H1 (cell line): ENCODE results near the gene SERPINA12.

ENCODE experiments used
- BRCA1 ChIP-seq: IDR thresholded peaks from 2 replicates; pipeline ENCODE4 v1.6.1; 2012; ENCODE audit warnings: low read depth, low read length, improper control_type of control experiment
- CEBPB ChIP-seq: IDR thresholded peaks from 2 replicates; pipeline ENCODE4 v1.6.1; 2012; ENCODE audit warnings: low read depth, low read length
- EZH2 ChIP-seq: fragments of 200-600 bp; sonication (generic); IDR thresholded peaks from 2 replicates; pipeline ENCODE4 v1.7.1; 2012; ENCODE audit warnings: low read depth, mild to moderate bottlenecking, moderate library complexity, low read length, inconsistent platforms; ENCODE audit not compliant: severe bottlenecking
- HDAC6 ChIP-seq: IDR thresholded peaks from one replicate; pipeline ENCODE4 v1.7.1; 2012; ENCODE audit warnings: low read depth, mild to moderate bottlenecking, inconsistent platforms, low read length, moderate library complexity
- KDM1A ChIP-seq: fragments of 200-600, 300-600 bp; sonication (generic); IDR thresholded peaks from 2 replicates; pipeline ENCODE4 v1.7.1; 2016; ENCODE audit warnings: mild to moderate bottlenecking, low read length, borderline replicate concordance
- PHF8 ChIP-seq: fragments of 200-600 bp; sonication (generic); conservative IDR thresholded peaks from 2 replicates; pipeline ENCODE4 v1.7.1; 2012; ENCODE audit warnings: low read depth, mild to moderate bottlenecking, inconsistent platforms, low read length, moderate library complexity
- POLR2AphosphoS5 ChIP-seq: IDR thresholded peaks from 2 replicates; pipeline ENCODE4 v1.6.1; 2011; ENCODE audit warnings: low read depth, low read length
- SRF ChIP-seq: IDR thresholded peaks from 2 replicates; pipeline ENCODE4 v1.6.1; 2011; ENCODE audit warnings: mild to moderate bottlenecking, low read depth, low read length, moderate library complexity
- ZNF274 ChIP-seq: IDR thresholded peaks from 2 replicates; pipeline ENCODE4 v1.7.0; 2012; ENCODE audit warnings: low read length, borderline replicate concordance; ENCODE audit errors: extremely low read depth
- TF ChIP-seq, protein P1 (sequence below), 3 experiments: IDR thresholded peaks; 1 replicate in 2 of 3; 2 replicates in 1 of 3; pipeline versions ENCODE4 v1.5.1 to v1.6.1; 2011; ENCODE audit warnings: low read length in 3 of 3, mild to moderate bottlenecking in 3 of 3, inconsistent platforms in 2 of 3, low read depth in 1 of 3, moderate library complexity in 1 of 3; ENCODE audit not compliant: insufficient read depth in 1 of 3; ENCODE audit errors: control extremely low read depth in 1 of 3

DNA sequence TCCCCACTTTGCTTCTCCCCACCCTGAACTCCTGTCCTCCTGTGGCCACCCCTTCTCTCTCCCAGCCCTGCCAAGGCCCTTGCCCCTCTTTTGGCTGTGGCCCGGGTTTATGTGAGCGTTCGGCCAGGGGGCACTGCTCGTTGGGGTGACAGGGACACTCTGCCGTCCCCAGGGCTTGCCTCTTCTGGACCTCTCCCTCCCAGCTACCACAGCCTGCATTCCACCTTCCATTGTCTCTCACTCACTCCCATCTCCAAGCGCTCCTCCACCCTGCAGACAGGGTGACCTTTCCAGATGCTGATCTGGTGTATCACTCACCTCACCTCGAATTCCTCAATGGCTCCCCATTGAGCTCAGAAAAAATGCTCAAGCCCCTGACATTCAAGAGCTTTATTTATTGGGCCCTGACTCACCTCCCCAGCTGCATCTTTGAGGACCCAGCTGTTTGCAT, 34.7 kb downstream of the SERPINA12 start:
- TF ChIP-seq CEBPB (no peak), HDAC6 (no peak), ZNF274 (no peak), POLR2AphosphoS5 (no peak), EZH2 (no peak), PHF8 (no peak), SRF (no peak), KDM1A (no peak), BRCA1 (no peak)
- TF ChIP-seq, protein P1, sequence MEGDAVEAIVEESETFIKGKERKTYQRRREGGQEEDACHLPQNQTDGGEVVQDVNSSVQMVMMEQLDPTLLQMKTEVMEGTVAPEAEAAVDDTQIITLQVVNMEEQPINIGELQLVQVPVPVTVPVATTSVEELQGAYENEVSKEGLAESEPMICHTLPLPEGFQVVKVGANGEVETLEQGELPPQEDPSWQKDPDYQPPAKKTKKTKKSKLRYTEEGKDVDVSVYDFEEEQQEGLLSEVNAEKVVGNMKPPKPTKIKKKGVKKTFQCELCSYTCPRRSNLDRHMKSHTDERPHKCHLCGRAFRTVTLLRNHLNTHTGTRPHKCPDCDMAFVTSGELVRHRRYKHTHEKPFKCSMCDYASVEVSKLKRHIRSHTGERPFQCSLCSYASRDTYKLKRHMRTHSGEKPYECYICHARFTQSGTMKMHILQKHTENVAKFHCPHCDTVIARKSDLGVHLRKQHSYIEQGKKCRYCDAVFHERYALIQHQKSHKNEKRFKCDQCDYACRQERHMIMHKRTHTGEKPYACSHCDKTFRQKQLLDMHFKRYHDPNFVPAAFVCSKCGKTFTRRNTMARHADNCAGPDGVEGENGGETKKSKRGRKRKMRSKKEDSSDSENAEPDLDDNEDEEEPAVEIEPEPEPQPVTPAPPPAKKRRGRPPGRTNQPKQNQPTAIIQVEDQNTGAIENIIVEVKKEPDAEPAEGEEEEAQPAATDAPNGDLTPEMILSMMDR (IDR thresholded peaks at IDR 0.05; ENCODE audit: control extremely low read depth in 1 of 3, insufficient read depth in 1 of 3, low read depth in 1 of 3, low read length in 3 of 3): no peak
